Breast epithelium (tissue), 3 donors: ENCODE data around the gene SPACA6.

Experiments
- CTCF ChIP-seq, 3 donors: fragments of 450-650 bp; IDR thresholded peaks; one replicate each; pipeline ENCODE4 v1.5.1; 2016 to 2017; ENCODE audit warnings: antibody characterized with exemption in 3 of 3, mild to moderate bottlenecking in 3 of 3, moderate library complexity in 3 of 3
- POLR2A ChIP-seq: fragments of 450-650 bp; IDR thresholded peaks from one replicate; pipeline ENCODE4 v1.6.1; 2016; ENCODE audit warnings: antibody characterized with exemption, mild to moderate bottlenecking, moderate library complexity

GRCh38 chr19:51695702-51696315, 2.7 kb downstream of the SPACA6 start:
- TF ChIP-seq POLR2A (no peak), CTCF (IDR thresholded peaks at IDR 0.05) (no peak)
